ENCODE results near the gene PMAIP1.

PMAIP1 gene

GRCh38 chr18:59915606-59916005 lies 15.8 kb downstream of the PMAIP1 start:
- DNase-seq: no peak

DNA sequence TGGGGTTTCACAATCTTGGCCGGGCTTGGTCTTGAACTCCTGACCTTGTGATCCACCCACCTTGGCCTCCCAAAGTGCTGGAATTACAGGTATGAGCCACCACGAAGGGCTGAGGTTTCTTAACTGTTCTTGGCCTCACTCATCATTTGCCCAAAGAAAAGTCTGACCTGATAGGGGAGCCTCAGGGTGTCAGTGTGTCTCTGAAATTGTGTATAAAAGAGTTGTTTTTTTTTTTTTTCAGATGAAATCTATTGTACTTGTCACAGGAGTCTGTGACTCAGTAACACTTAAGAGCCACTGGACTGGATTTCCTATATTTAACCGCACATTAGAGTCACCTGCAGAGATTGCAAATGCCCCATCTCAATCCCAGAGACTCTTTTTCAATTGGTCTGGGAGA lies 16.9 kb downstream of the PMAIP1 start:
- DNase-seq: no peak

- peak; percentile 71 for DNase-seq
Observed at GRCh38 chr18:59917422-59917821, 17.6 kb downstream of the PMAIP1 start.

GRCh38 chr18:59918320-59918755 lies 18.5 kb downstream of the PMAIP1 start:
- DNase-seq: peak; percentile 95

GRCh38 chr18:59918997-59919396 lies 19.2 kb downstream of the PMAIP1 start:
- no peak for DNase-seq

- DNase-seq: peak; percentile 72
Observed at GRCh38 chr18:59921384-59921891, 21.6 kb downstream of the PMAIP1 start.

DNA sequence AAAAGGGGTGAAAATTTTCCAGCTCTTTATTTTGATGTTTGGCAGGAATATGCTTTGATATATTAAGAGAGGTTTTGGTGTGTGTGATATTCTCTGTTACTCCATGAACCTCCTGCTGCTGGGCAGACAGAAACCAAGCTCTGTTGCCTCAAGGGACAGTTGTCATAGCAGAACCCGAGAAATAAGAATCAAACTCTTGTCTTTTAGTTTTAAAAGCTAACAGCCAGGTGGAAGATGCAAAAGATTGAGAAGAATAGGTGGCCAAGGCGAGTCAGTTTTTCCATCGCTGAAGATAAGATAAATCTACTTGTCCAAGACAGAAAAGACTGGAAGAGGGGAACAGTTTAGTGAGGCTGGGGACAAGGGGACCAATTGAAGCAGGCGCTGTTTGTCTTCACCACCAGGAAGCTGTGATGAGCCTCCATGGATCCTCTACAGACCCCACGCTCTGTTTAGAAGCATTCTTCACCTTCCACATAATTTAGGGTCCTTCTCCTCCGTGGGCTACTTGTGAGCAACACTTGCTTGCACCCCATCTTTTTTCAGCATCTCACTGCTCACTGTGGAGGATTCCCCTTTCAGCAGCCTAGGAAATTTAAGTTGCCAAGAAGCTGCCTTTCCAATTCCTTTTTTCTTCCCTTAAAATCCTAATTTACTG lies 23.9 kb downstream of the PMAIP1 start:
- DNase-seq: no peak

- DNase-seq: no peak
Observed at GRCh38 chr18:59926131-59926530, 26.3 kb downstream of the PMAIP1 start.

GRCh38 chr18:59927246-59927825 lies 27.5 kb downstream of the PMAIP1 start:
- DNase-seq: peak; percentile 84

DNA sequence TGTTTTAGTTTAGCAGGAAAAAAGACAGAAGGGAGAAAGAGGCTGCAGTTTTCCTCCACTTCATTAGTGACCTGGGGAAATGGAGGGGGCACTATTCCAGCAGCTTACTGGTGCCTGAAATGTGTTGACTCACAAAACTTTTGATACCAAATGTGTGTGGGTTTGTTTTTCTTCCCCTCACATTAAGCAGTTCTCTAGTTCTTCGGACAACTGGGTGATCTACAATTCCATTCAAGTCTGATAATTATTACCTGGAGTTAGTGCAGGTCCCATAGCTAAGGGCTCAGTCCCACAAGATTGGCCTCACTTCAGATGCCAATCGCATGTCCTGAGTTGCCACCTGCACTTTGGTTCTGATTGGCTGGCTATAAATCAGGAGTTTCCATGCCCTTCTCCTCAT lies 28.4 kb downstream of the PMAIP1 start:
- DNase-seq: no peak

DNA sequence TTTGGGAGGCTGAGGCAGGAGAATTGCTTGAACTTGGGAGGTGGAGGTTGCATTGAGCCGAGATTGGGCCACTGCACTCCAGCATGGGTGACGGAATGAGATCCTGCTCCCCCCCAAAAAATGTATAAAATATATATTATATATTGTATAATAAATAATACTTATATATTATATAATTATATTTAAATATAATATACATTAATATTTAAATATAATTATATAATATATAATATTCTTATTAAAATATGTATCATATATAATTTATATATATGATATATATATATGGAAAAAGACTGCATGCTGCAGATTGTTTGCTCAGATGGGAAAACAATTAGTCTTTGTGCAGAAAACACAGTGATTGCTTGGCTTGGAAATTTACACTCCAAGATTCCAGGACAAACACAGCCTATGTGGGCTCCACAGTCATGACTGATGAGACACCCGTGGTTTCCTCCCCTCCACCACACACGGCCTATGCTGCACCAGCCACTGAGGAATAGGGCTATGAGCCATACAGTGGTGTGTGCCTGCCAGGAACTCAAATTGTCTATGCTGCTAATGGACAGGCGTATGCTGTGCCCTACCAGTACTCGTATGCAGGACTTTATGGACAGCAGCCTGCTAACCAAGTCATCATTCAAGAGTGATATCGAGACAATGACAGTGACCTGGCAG lies 30.0 kb downstream of the PMAIP1 start:
- DNase-seq: no peak

GRCh38 chr18:59932401-59932800 lies 32.6 kb downstream of the PMAIP1 start:
- DNase-seq: no peak

- DNase-seq: no peak
Observed at GRCh38 chr18:59938676-59939075, 38.9 kb downstream of the PMAIP1 start.

DNA sequence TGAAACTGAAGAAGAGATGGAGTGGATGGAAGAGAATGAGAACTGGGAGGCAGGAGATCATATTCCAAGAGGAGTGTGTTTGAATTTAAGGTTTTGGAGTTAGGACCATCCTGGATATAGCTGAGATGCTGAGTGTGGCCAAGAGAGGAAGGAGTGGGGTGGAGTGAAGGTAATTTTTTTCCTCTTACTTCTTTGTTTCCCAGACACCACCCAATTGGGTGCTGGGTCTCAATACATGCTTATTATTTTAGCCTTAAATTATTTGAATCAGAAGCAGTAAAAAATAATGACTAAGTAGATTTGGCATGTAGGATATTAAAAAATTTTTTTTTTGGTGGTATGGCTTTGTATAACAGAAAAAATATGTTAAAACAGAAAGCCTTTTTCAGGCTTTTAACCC lies 39.3 kb downstream of the PMAIP1 start:
- DNase-seq: no peak

GRCh38 chr18:59940068-59940467 lies 40.3 kb downstream of the PMAIP1 start:
- DNase-seq: no peak

GRCh38 chr18:59941331-59941730 lies 41.5 kb downstream of the PMAIP1 start:
- DNase-seq: no peak

DNA sequence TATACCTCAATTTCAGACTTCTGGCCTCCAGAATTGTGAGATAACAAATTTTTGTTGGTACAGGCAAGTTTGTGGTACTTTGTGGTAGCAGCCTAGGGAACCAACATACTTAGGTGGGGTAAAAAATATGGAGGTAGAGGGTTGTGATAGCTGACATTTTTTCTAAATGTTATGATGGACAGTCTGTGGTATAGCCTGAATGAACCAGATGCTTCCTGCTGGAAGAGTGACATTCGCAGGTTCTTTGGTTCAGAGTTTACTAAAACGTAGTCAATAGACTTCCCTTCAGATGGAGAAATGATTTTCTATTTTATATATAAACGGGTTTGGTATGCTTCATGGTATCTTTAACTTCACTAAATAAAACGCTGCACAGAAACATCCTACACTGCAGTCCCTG lies 42.8 kb downstream of the PMAIP1 start:
- DNase-seq: no peak

DNA sequence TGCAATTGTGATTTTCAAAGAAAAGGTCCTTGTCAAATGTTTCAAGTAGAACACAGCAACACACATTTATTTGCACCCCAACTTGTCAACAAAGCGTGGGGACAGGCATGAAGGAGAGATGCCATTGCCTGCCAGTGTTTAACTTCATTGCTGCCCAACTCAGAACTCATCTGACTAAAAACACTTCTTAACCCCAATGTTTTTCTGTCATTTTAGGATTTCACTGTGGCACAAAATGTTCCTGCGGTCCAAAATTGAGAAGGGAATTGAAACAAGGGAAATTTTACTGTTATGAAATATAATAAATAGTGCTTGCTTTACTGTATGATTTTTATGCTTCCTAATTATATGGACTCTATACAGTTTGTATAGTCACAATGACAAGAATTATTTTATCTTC lies 45.7 kb downstream of the PMAIP1 start:
- no peak for DNase-seq

DNA sequence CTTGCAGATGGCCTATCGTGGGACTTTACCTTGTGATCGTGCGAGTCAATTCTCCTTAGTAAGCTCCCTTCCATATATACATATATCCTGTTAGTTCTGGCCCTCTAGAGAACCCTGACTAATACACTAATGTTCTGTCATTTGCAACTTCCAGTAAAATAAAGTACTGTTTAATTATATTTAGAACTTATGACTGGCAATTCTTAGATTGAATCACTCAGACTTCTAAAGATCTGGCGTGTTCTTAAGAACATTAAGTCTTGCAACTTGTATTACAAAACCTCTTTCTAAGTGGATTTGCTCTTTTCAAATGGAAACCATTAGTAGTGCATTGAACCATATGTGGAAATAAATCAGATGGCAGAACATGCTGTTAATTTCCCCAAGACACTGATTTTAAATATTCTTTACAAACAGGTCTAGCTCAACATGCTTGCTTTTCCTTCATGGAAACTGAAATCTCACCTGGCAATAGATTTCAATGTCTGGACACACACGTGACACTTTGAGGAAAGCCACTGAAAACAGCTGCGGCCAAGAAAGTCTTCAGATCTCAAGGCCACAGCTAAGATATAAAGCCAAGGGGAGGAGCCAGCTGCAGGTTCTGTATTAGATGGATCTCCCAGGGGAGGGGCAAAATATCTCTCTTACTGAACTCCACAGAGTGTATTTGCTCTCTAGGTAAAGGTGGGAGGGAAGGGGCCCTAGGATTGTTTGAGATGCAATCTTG lies 50.6 kb downstream of the PMAIP1 start:
- no peak for DNase-seq

GRCh38 chr18:59951591-59951990 lies 51.8 kb downstream of the PMAIP1 start:
- DNase-seq: no peak

- no peak for DNase-seq
Observed at GRCh38 chr18:59952283-59953007, 52.6 kb downstream of the PMAIP1 start.
